ENCODE results near the gene ADGRB3. TPM values are rescaled to one million over a fixed set of nuclear protein-coding genes. Genes with fewer than 3 reads are reported as not detected.
"Not testable (repeated sequence)": the region's sequence is repeated elsewhere in the genome, so short reads cannot be mapped to it uniquely, and the experiment has no call there.

ADGRB3 gene
- total RNA-seq, 1 donor from 2014 or later, result 0.92 TPM

DNA sequence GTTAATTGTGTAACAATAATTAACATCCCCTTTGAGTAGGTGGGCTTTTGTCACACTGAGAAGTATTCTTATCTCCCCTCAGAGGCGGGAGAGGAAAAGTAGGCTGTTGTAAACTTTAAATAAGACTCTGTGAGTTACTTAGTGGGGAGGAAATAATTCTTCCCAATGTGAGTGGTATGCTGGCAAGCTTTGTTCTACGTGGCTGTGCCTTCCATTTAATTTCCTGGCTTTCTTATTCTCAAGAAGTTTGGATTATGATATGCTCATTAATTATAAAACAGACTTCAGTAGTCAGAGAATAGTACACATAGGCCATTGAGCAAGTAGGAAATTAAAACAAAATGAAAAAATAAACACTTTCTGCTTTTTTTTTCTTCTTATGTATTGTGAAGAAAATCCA is 19.1 kb downstream of the ADGRB3 start:
- Histone ChIP-seq H3K27me3 (ENCODE audit: control insufficient read depth, insufficient read depth, low read length) (no peaks in the 10 kb centered on the region), H3K4me3 (ENCODE audit: low read depth, low read length) (no peak overlapping the region), H3K36me3 (ENCODE audit: control insufficient read depth, insufficient read depth, low read length) (no peaks in the 10 kb centered on the region)
- TF ChIP-seq, protein P1, sequence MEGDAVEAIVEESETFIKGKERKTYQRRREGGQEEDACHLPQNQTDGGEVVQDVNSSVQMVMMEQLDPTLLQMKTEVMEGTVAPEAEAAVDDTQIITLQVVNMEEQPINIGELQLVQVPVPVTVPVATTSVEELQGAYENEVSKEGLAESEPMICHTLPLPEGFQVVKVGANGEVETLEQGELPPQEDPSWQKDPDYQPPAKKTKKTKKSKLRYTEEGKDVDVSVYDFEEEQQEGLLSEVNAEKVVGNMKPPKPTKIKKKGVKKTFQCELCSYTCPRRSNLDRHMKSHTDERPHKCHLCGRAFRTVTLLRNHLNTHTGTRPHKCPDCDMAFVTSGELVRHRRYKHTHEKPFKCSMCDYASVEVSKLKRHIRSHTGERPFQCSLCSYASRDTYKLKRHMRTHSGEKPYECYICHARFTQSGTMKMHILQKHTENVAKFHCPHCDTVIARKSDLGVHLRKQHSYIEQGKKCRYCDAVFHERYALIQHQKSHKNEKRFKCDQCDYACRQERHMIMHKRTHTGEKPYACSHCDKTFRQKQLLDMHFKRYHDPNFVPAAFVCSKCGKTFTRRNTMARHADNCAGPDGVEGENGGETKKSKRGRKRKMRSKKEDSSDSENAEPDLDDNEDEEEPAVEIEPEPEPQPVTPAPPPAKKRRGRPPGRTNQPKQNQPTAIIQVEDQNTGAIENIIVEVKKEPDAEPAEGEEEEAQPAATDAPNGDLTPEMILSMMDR (IDR thresholded peaks at IDR 0.05; ENCODE audit: insufficient read depth, low read length, poor library complexity, severe bottlenecking), result no peak
- DNase-seq (ENCODE audit: low read depth), result no peak

DNA sequence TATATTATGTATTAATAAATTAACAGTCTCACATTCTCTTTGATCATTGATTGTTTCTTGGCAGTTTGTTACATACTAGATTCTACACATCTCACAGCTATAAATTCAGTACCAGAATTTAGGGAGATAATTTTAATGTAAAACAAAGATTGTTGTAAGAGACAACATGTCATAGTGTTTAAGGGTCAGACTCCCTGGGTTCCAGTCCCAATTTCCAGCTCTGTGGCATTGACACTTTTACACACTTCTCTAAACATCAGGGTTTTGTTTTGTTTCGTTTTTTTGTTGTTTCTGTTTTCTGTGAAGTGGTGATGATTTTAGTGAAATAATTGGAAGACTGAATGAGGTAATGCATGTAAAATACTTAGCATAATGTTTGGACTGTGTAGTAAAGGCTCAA is 19.9 kb downstream of the ADGRB3 start:
- H3K4me3 ChIP-seq (ENCODE audit: low read depth, low read length), result no peak overlapping the region
- no peaks in the 10 kb centered on the region for H3K27me3 ChIP-seq (ENCODE audit: control insufficient read depth, insufficient read depth, low read length)
- no peaks in the 10 kb centered on the region for H3K36me3 ChIP-seq (ENCODE audit: control insufficient read depth, insufficient read depth, low read length)
- DNase-seq (ENCODE audit: low read depth), result no peak
- TF ChIP-seq, protein P1 (IDR thresholded peaks at IDR 0.05; ENCODE audit: insufficient read depth, low read length, poor library complexity, severe bottlenecking), result no peak

DNA sequence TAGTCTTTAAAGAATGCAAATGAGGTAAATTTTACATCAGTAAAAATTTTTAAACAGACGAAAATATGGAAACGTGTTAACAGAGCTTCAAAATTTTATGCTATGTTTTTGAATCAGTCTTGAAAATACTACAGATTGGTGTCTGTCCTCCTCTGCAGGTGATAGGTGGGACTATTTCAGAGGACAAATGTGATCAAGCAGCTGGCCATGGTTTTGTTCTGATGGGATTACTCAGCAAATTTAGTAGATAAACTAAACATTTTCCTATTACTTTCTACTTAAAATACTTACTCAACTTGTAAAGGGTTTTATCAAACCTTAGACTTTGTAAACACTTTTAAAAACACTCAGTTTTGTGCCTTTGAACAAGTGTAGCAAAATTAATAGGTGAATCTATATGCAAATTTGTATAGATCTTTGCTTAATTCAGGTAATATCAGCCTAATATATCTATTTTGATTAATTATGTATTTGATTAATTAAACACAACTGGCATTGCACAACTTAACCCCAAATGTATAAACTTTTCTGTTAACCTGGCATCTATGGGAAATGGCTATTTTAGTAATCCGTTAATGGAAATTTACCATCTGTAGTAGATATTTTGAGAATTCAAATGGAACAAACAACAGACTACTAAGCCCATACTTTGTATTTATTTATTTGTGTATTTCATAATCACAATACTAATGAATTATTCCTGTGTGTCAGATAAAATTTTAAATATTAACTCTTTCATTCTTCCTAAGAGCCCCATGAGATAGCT is 22.5 kb downstream of the ADGRB3 start:
- TF ChIP-seq, protein P1 (IDR thresholded peaks at IDR 0.05; ENCODE audit: insufficient read depth, low read length, poor library complexity, severe bottlenecking), result no peak
- DNase-seq (ENCODE audit: low read depth), result no peak
- Histone ChIP-seq H3K27me3 (ENCODE audit: control insufficient read depth, insufficient read depth, low read length) (no peaks in the 10 kb centered on the region), H3K36me3 (ENCODE audit: control insufficient read depth, insufficient read depth, low read length) (no peaks in the 10 kb centered on the region), H3K4me3 (ENCODE audit: low read depth, low read length) (no peak overlapping the region)

DNA sequence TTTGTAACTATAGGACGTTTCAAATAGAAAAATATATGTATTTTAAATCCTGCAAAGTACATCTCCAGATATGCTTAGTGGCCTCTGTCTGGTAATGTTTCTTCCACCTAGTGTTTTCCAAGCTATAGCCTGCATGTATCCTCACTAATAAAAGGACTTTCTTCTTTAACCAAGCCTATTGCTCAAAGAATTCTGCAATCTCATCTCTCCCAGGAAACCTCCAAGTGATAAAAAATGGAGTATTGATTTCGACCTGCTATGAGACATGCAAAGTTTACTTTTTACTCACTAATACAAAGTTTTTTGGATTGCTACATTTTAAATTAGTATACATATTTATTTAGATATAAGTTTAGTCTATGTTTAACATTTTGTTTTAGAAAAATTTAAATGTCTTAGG is 23.3 kb downstream of the ADGRB3 start:
- DNase-seq (ENCODE audit: low read depth), result no peak
- TF ChIP-seq, protein P1 (IDR thresholded peaks at IDR 0.05; ENCODE audit: insufficient read depth, low read length, poor library complexity, severe bottlenecking), result no peak
- Histone ChIP-seq H3K27me3 (ENCODE audit: control insufficient read depth, insufficient read depth, low read length) (no peaks in the 10 kb centered on the region), H3K36me3 (ENCODE audit: control insufficient read depth, insufficient read depth, low read length) (no peaks in the 10 kb centered on the region), H3K4me3 (ENCODE audit: low read depth, low read length) (no peak overlapping the region)

DNA sequence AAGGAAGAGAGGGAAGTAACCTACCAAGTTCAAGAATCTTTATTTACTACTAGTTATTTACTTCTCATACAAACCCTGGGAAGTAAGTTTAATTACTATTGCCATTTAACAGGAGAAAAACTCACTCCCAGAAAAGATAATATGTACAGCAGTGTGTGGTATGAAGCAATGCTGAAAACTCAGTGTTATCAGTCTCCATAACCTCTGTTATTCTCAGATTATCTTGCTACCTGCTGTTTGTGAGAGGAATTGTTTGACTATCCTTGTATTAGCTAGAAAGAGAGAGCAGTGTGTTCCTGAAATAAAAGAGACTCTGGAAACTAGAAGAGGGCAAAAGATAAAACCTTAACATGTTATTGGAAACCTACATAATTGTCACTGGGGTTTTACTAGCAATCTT is 38.2 kb downstream of the ADGRB3 start:
- TF ChIP-seq, protein P1 (IDR thresholded peaks at IDR 0.05; ENCODE audit: insufficient read depth, low read length, poor library complexity, severe bottlenecking), result no peak
- no peaks in the 10 kb centered on the region for H3K36me3 ChIP-seq (ENCODE audit: control insufficient read depth, insufficient read depth, low read length)
- DNase-seq (ENCODE audit: low read depth), result no peak
- H3K4me3 ChIP-seq (ENCODE audit: low read depth, low read length), result no peak overlapping the region
- no peaks in the 10 kb centered on the region for H3K27me3 ChIP-seq (ENCODE audit: control insufficient read depth, insufficient read depth, low read length)

DNA sequence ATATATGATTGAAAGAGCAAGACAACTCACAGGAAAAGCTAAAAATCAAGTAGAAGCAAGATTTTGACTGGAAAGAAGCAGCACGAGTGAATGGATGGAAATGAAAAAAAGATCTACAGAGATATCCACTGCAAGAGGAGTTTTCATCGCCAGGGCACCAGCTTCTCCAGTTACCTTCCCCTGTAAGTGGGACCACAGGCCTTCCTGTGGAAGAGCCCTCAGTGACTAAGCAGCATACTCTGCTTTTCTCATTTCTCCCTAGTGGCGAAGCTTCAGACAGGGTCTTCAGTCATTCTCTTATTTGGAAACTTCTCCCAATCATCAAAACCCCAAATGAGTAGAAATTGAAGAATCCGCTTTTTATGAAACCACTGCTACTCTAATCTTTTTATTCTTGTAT is 40.5 kb downstream of the ADGRB3 start:
- no peak overlapping the region for H3K4me3 ChIP-seq (ENCODE audit: low read depth, low read length)
- H3K36me3 ChIP-seq (ENCODE audit: control insufficient read depth, insufficient read depth, low read length), result no peaks in the 10 kb centered on the region
- no peak for DNase-seq (ENCODE audit: low read depth)
- TF ChIP-seq, protein P1 (IDR thresholded peaks at IDR 0.05; ENCODE audit: insufficient read depth, low read length, poor library complexity, severe bottlenecking), result no peak
- no peaks in the 10 kb centered on the region for H3K27me3 ChIP-seq (ENCODE audit: control insufficient read depth, insufficient read depth, low read length)

DNA sequence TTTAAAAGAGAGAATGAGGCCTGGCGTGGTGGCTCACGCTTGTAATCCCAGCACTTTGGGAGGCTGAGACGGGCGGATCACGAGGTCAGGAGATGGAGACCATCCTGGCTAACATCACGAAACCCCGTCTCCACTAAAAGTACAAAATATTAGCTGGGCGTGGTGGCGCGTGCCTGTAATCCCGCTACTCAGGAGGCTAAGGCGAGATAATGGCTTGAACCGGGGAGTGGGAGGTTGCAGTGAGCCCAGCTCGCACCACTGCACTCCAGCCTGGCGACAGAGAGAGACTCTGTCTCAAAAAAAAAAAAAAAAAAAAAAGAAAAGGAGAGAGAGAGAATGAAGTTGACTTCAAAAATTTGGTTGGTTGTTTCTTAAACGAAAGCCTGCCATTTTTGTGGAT is 41.0 kb downstream of the ADGRB3 start:
- not testable (repeated sequence) for H3K27me3 ChIP-seq (ENCODE audit: control insufficient read depth, insufficient read depth, low read length); H3K36me3 ChIP-seq (ENCODE audit: control insufficient read depth, insufficient read depth, low read length); DNase-seq (ENCODE audit: low read depth)

More for the DNA sequence above, 41.0 kb downstream of the ADGRB3 start:
- H3K4me3 ChIP-seq (ENCODE audit: low read depth, low read length), result not testable (repeated sequence)

All from kidney epithelial cell (primary cell).